ENCODE data around the gene SOWAHD. TPM values are rescaled to one million over a fixed set of nuclear protein-coding genes. Genes with fewer than 3 reads are reported as not detected.

The SOWAHD gene
- total RNA-seq, 1 experiment from 2014 or later = 1.1 TPM

- no peaks in the 10 kb centered on the region for H3K79me2 ChIP-seq (ENCODE audit: insufficient read depth, low read length)
- H3K4me2 ChIP-seq (ENCODE audit: low read length) = no peak overlapping the region
- no TSS peak for BruUV-seq (replicated peaks)
- DNase-seq (ENCODE audit: low read depth, low spot score) (no peak), ATAC-seq (no peak)
- no peaks in the 10 kb centered on the region for H3K9me2 ChIP-seq (ENCODE audit: insufficient read depth)
- no peak for TF ChIP-seq YY1 (IDR thresholded peaks at IDR 0.05; ENCODE audit: extremely low read depth, insufficient replicate concordance, low read depth, low read length)
- no peak for TF ChIP-seq CBX3 (IDR thresholded peaks at IDR 0.05; ENCODE audit: low read depth)
- no peak for TF ChIP-seq JUND (IDR thresholded peaks at IDR 0.05)
- no peak for TF ChIP-seq POLR2AphosphoS5 (IDR thresholded peaks at IDR 0.05; ENCODE audit: low read depth, low read length)
- no peak for TF ChIP-seq CTCF (IDR thresholded peaks at IDR 0.05 in 2 of 3, conservative IDR thresholded peaks at IDR 0.05 in 1 of 3; ENCODE audit: borderline replicate concordance in 1 of 3, insufficient read depth in 1 of 3, low read depth in 2 of 3, low read length in 2 of 3)
- no peak for TF ChIP-seq SRF (IDR thresholded peaks at IDR 0.05; ENCODE audit: low read depth)
- no peak for TF ChIP-seq TCF7L2 (IDR thresholded peaks at IDR 0.05; ENCODE audit: borderline replicate concordance, extremely low read depth, insufficient read depth, insufficient read length)
- no peak for TF ChIP-seq MAX (IDR thresholded peaks at IDR 0.05)
- no peak for TF ChIP-seq FOSL1 (IDR thresholded peaks at IDR 0.05; ENCODE audit: low read depth)
- TF ChIP-seq ATF3 (IDR thresholded peaks at IDR 0.05) = no peak
- no peak for TF ChIP-seq EZH2phosphoT487 (IDR thresholded peaks at IDR 0.05; ENCODE audit: borderline replicate concordance)
- no peak for TF ChIP-seq RAD21 (IDR thresholded peaks at IDR 0.05; ENCODE audit: low read depth)
- no peaks in the 10 kb centered on the region for H4K20me1 ChIP-seq (ENCODE audit: insufficient read depth)
- intact Hi-C loops (cut with micrococcal nuclease) = no loop called here
- CTCF ChIA-PET = no interaction called here
- no peak overlapping the region for H3K4me3 ChIP-seq (replicated peaks in 1 of 2; ENCODE audit: low read depth in 1 of 2, low read length in 2 of 2)
- H3K27me3 ChIP-seq (ENCODE audit: insufficient read depth, low read length) = no peaks in the 10 kb centered on the region
- H3K9ac ChIP-seq (ENCODE audit: low read length) = no peak overlapping the region
- POLR2A ChIA-PET = no interaction called here
- RAD21 ChIA-PET (ENCODE audit: low non-redundant PET in 1 of 2, low total read pairs in 2 of 2, uncharacterized antibody in 2 of 2, unreplicated experiment in 2 of 2) = no interaction called here
- H3K36me3 ChIP-seq (ENCODE audit: control insufficient read depth in 1 of 2, insufficient read depth in 2 of 2, low read length in 2 of 2) = no peaks in the 10 kb centered on the region
- H3K4me1 ChIP-seq (ENCODE audit: control insufficient read depth in 1 of 2, insufficient read depth in 2 of 2, low read length in 2 of 2) = no peaks in the 10 kb centered on the region
- no peaks in the 10 kb centered on the region for H3K9me3 ChIP-seq (ENCODE audit: control insufficient read depth in 1 of 2, insufficient read depth in 1 of 2, low read depth in 1 of 2, low read length in 2 of 2)
- no peak overlapping the region for H3K27ac ChIP-seq (ENCODE audit: low read depth, low read length)
- no peak overlapping the region for H2AFZ ChIP-seq (ENCODE audit: low read depth, low read length, poor library complexity, severe bottlenecking)
These were observed 36.5 kb upstream of the SOWAHD start for GRCh38 chrX:119721926-119722325.
